Bronchial epithelial cell (primary cell): Measurements from ENCODE around the gene DARS1. TPM values are rescaled to one million over a fixed set of nuclear protein-coding genes. Genes with fewer than 3 reads are reported as not detected.

ENCODE experiments used
- DNase-seq: peaks from one replicate; pipeline ENCODE4 v3.0.0-alpha.2; 2010; ENCODE audit warnings: low read depth
- FAIRE-seq: peaks from 2 replicates; lab custom pipeline; 2011; peaks lifted over from hg19 to GRCh38; lab: Jason Lieb, UNC
- H3K27me3 ChIP-seq: 2 replicates; pipeline ENCODE4 v1.5.1; 2011; ENCODE audit warnings: low read length; ENCODE audit not compliant: control insufficient read depth, insufficient read depth
- H3K36me3 ChIP-seq: 2 replicates; pipeline ENCODE4 v1.5.1; 2011; ENCODE audit warnings: low read length; ENCODE audit not compliant: control insufficient read depth, insufficient read depth
- H3K4me3 ChIP-seq: 2 replicates; pipeline ENCODE4 v1.5.1; 2011; ENCODE audit warnings: mild to moderate bottlenecking, low read depth, low read length, control low read depth
- CTCF ChIP-seq: IDR thresholded peaks from 2 replicates; pipeline ENCODE4 v1.5.1; 2011; ENCODE audit warnings: mild to moderate bottlenecking, moderate library complexity, low read length, control low read depth, inconsistent platforms; ENCODE audit not compliant: insufficient read depth, severe bottlenecking
- total RNA-seq: library from RNA; depleted of rRNA; stranded (reverse); fragments of >200 nt; gene quantifications from 2 replicates; pipeline ENCODE4 v1.2.1, GENCODE V29; 2014

Gene DARS1
- total RNA-seq, 1 donor from 2014 or later: 111 TPM

- no peak for TF ChIP-seq CTCF
- Histone ChIP-seq H3K27me3 (no peaks in the 10 kb centered on the region), H3K36me3 (no peaks in the 10 kb centered on the region), H3K4me3 (no peak overlapping the region)
- FAIRE-seq (no peak), DNase-seq (peak; percentile 33)
These were observed 70.9 kb downstream of the DARS1 start for GRCh38 chr2:135914485-135914884.

GRCh38 chr2:135913727-135914365, 71.6 kb downstream of the DARS1 start:
- H3K4me3 ChIP-seq: no peak overlapping the region
- FAIRE-seq (no peak), DNase-seq (peak; percentile 44)
- no peaks in the 10 kb centered on the region for H3K36me3 ChIP-seq
- peak; percentile 33 for TF ChIP-seq CTCF
- H3K27me3 ChIP-seq: no peaks in the 10 kb centered on the region

GRCh38 chr2:135909976-135910375, 75.5 kb downstream of the DARS1 start:
- Histone ChIP-seq H3K36me3 (no peaks in the 10 kb centered on the region), H3K4me3 (no peak overlapping the region), H3K27me3 (no peaks in the 10 kb centered on the region)
- DNase-seq (no peak), FAIRE-seq (no peak)
- TF ChIP-seq CTCF: no peak

- no peak for TF ChIP-seq CTCF
- FAIRE-seq: no peak
- peaks cover 2% of the 10 kb centered on the region for H3K36me3 ChIP-seq
These were observed 79.7 kb downstream of the DARS1 start for GRCh38 chr2:135905679-135906078.

GRCh38 chr2:135904341-135904989, 81.0 kb downstream of the DARS1 start:
- FAIRE-seq: no peak
- DNase-seq: no peak
- no peak for TF ChIP-seq CTCF
- no peaks in the 10 kb centered on the region for H3K27me3 ChIP-seq
- H3K36me3 ChIP-seq: peaks cover 2% of the 10 kb centered on the region
- no peak overlapping the region for H3K4me3 ChIP-seq

More at GRCh38 chr2:135905679-135906078, 79.7 kb downstream of the DARS1 start:
- no peak for DNase-seq
- Histone ChIP-seq H3K4me3 (no peak overlapping the region), H3K27me3 (no peaks in the 10 kb centered on the region)
